Hippocampal formation (tissue), 2 donors: ENCODE data around the gene CES4A.
"Not testable (repeated sequence)": the region's sequence is repeated elsewhere in the genome, so short reads cannot be mapped to it uniquely, and the experiment has no call there.

Experiments used
- DNase-seq, 2 donors: peaks; one replicate each; lab custom pipeline; 2025; lab: John Stamatoyannopoulos, UW

Gene CES4A

GRCh38 chr16:67022531-67023214, 34.3 kb downstream of the CES4A start:
- DNase-seq: no peak

GRCh38 chr16:67023689-67024088, 35.3 kb downstream of the CES4A start:
- DNase-seq: no peak

GRCh38 chr16:67024384-67025209, 36.2 kb downstream of the CES4A start:
- DNase-seq: no peak

- no peak for DNase-seq
Observed at GRCh38 chr16:67025210-67025550, 36.8 kb downstream of the CES4A start.

- DNase-seq: no peak
Observed at GRCh38 chr16:67026570-67026969, 38.2 kb downstream of the CES4A start.

- DNase-seq: no peak
Observed at GRCh38 chr16:67027046-67027445, 38.7 kb downstream of the CES4A start.

- no peak for DNase-seq
Observed at GRCh38 chr16:67028167-67028695, 39.8 kb downstream of the CES4A start.

GRCh38 chr16:67028696-67029253, 40.4 kb downstream of the CES4A start, which contains the start of gene CBFB:
Gene CBFB, plus strand, starts transcription at chr16:67029149. Its CDS starts 259 bp downstream, at chr16:67029408.
- DNase-seq: peak; percentile 78 to 90

GRCh38 chr16:67029254-67030096, 41.1 kb downstream of the CES4A start:
- DNase-seq: peak; percentile 51 to 78

GRCh38 chr16:67030221-67030962, 42.0 kb downstream of the CES4A start:
- no peak for DNase-seq

GRCh38 chr16:67034487-67034886, 46.1 kb downstream of the CES4A start:
- no peak for DNase-seq

GRCh38 chr16:67035364-67035763, 47.0 kb downstream of the CES4A start:
- DNase-seq: no peak

- no peak for DNase-seq
Observed at GRCh38 chr16:67036323-67036741, 47.9 kb downstream of the CES4A start.

- no peak for DNase-seq
Observed at GRCh38 chr16:67039260-67040020, 51.1 kb downstream of the CES4A start.

- DNase-seq: no peak
Observed at GRCh38 chr16:67040166-67040565, 51.8 kb downstream of the CES4A start.

GRCh38 chr16:67040906-67041305, 52.5 kb downstream of the CES4A start:
- peak; percentile 4 to 41 for DNase-seq

GRCh38 chr16:67041520-67041919, 53.1 kb downstream of the CES4A start:
- not testable (repeated sequence) for DNase-seq

- DNase-seq: no peak
Observed at GRCh38 chr16:67043420-67043819, 55.0 kb downstream of the CES4A start.

GRCh38 chr16:67050796-67051195, 62.4 kb downstream of the CES4A start:
- no peak for DNase-seq

- no peak for DNase-seq
Observed at GRCh38 chr16:67052399-67052798, 64.0 kb downstream of the CES4A start.
